Measurements from ENCODE around the gene TBX22.
"Not testable (repeated sequence)": the region's sequence is repeated elsewhere in the genome, so short reads cannot be mapped to it uniquely, and the experiment has no call there.

The TBX22 gene

GRCh38 chrX:80014141-80014940 lies at the start of gene TBX22:
Gene TBX22, plus strand, starts transcription at chrX:80014753. Its CDS starts 7,517 bp downstream, at chrX:80022270.
- no peak for DNase-seq

- DNase-seq, result no peak
Observed at GRCh38 chrX:79975605-79976004, 38.9 kb upstream of the TBX22 start.

- DNase-seq, result no peak
Observed at GRCh38 chrX:80004458-80004857, 10.1 kb upstream of the TBX22 start.

- DNase-seq, result no peak
Observed at GRCh38 chrX:80011522-80011921, 3.0 kb upstream of the TBX22 start.

GRCh38 chrX:80016182-80016581 lies 1.6 kb downstream of the TBX22 start:
- DNase-seq, result no peak

GRCh38 chrX:80021621-80022020 lies 7.1 kb downstream of the TBX22 start:
- no peak for DNase-seq

- no peak for DNase-seq
Observed at GRCh38 chrX:80022363-80023031, 7.9 kb downstream of the TBX22 start.

GRCh38 chrX:80026116-80026515 lies 11.6 kb downstream of the TBX22 start:
- DNase-seq, result no peak

- DNase-seq, result not testable (repeated sequence)
Observed at GRCh38 chrX:80066156-80066555, 51.6 kb downstream of the TBX22 start.

- DNase-seq, result not testable (repeated sequence)
Observed at GRCh38 chrX:80075625-80076024, 61.1 kb downstream of the TBX22 start.
